Hematopoietic multipotent progenitor cell (in vitro differentiated cells): Measurements from ENCODE around the gene NUP107. TPM values are rescaled to one million over a fixed set of nuclear protein-coding genes. Genes with fewer than 3 reads are reported as not detected.

ENCODE experiments used
- DNase-seq, 3 donors: peaks; one replicate each; pipeline ENCODE4 v3.0.0-alpha.2; 2011 to 2015; ENCODE audit warnings: low read depth in 2 of 3, low spot score in 2 of 3
- total RNA-seq: library from RNA; depleted of rRNA; stranded (reverse); fragments of >200 nt; gene quantifications from one replicate; pipeline ENCODE4 v1.2.3, GENCODE V29; 2012

The NUP107 gene
- total RNA-seq, 1 donor: 28.8 TPM

DNA sequence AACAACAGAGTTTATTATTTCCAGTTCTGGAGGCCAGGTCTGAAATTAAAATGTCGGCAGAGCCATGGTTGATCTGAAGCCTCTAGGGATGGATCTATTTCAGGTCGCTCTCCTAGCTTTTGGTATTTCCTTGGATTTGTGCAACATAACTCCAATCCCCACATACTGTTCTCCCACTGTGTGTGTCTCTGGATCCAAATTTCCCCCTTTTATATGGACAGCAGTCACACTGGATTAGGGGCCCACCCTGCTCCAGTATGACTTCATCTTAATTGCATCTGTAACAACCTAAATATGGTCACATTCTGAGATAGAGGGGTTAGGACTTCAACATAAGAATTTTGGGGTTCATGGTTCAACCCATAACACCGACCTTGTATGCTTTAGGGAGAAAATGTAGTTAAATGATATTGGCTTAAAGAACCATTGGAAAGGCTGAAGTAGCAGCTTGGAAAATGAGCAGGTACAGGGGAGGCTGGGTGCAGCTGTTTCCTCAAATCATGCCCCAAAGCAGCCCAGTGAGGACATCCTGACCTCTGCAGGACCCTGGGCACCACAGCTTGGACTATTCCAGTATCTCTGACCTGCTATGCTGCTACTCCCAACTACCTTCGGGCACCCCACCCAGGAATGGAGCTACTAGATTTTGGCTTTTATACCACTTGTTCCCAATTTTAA lies 107.3 kb downstream of the NUP107 start:
- DNase-seq: no peak

DNA sequence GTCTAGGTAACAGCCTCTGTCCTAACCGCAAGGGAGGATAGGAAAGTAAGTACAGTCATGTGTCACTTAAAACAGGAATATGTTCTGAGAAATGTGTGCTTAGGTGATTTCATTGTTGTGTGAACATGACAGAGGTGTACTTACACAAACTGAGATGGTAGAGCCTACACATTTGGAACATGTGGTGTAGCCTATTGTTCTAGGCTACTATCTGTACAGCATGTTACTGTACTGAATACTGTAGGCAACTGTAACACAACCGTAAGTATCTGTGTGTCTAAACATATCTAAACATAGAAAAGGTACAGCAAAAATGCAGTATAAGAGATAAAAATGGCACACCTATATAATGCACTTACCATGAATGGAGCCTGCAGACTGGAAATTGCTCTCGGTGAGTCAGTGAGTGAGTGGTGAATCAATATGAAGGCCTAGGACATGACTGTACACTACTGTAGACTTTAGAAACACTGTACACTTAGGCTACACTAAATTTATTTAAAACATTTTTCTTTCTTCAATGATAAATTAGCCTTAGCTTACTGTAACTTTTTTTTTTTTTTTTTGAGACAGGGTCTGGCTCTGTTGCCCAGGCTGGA lies 108.0 kb downstream of the NUP107 start:
- DNase-seq: no peak

Other genes with a start within 250 kb of the NUP107 start
- gene RAP1B, start 76.1 kb upstream of the NUP107 start, total RNA-seq: 125 TPM
- 5.7 TPM for gene SLC35E3, start 59.2 kb downstream of the NUP107 start, total RNA-seq
- gene MDM2, start 121.2 kb downstream of the NUP107 start, total RNA-seq: 21.8 TPM
- 0.27 TPM for gene CPM, start 246.2 kb downstream of the NUP107 start, total RNA-seq